GM18502 (cell line): Measurements from ENCODE around the gene OTUD3.
"Not testable (repeated sequence)": the region's sequence is repeated elsewhere in the genome, so short reads cannot be mapped to it uniquely, and the experiment has no call there.

Experiments
- ATAC-seq: cut with Tn5 transposase; IDR thresholded peaks from one replicate; pipeline ENCODE4 v1.9.1; 2021; ENCODE audit warnings: mild to moderate bottlenecking; ENCODE audit not compliant: unreplicated experiment, poor library complexity

Gene OTUD3

GRCh38 chr1:19882111-19883071 lies at the start of gene OTUD3:
TSS of gene OTUD3 (plus strand) at chr1:19882395. CDS start at chr1:19882514, 119 bp downstream.
- ATAC-seq, result peak; percentile 91

- no peak for ATAC-seq
Measured at GRCh38 chr1:19835578-19835977, 46.6 kb upstream of the OTUD3 start.

GRCh38 chr1:19837866-19838265 lies 44.3 kb upstream of the OTUD3 start:
- ATAC-seq, result no peak

- ATAC-seq, result no peak
Measured at GRCh38 chr1:19840228-19840627, 42.0 kb upstream of the OTUD3 start.

GRCh38 chr1:19844731-19845495 lies 37.3 kb upstream of the OTUD3 start:
- ATAC-seq, result no peak

GRCh38 chr1:19845555-19845954 lies 36.6 kb upstream of the OTUD3 start:
- ATAC-seq, result no peak

GRCh38 chr1:19846338-19846737 lies 35.9 kb upstream of the OTUD3 start:
- no peak for ATAC-seq

GRCh38 chr1:19847334-19847733 lies 34.9 kb upstream of the OTUD3 start:
- not testable (repeated sequence) for ATAC-seq

- not testable (repeated sequence) for ATAC-seq
Measured at GRCh38 chr1:19849307-19849706, 32.9 kb upstream of the OTUD3 start.

GRCh38 chr1:19850214-19850613 lies 32.0 kb upstream of the OTUD3 start:
- no peak for ATAC-seq

- ATAC-seq, result no peak
Measured at GRCh38 chr1:19852036-19852435, 30.2 kb upstream of the OTUD3 start.

- ATAC-seq, result no peak
Measured at GRCh38 chr1:19854866-19855265, 27.3 kb upstream of the OTUD3 start.

GRCh38 chr1:19858893-19859292 lies 23.3 kb upstream of the OTUD3 start:
- no peak for ATAC-seq

GRCh38 chr1:19859876-19860275 lies 22.3 kb upstream of the OTUD3 start:
- ATAC-seq, result no peak

GRCh38 chr1:19860418-19860817 lies 21.8 kb upstream of the OTUD3 start:
- no peak for ATAC-seq

GRCh38 chr1:19861034-19861433 lies 21.2 kb upstream of the OTUD3 start:
- no peak for ATAC-seq

- ATAC-seq, result no peak
Measured at GRCh38 chr1:19861842-19862530, 20.2 kb upstream of the OTUD3 start.

- ATAC-seq, result no peak
Measured at GRCh38 chr1:19862944-19863343, 19.3 kb upstream of the OTUD3 start.

GRCh38 chr1:19864570-19865160 lies 17.5 kb upstream of the OTUD3 start:
- no peak for ATAC-seq

GRCh38 chr1:19866029-19866428 lies 16.2 kb upstream of the OTUD3 start:
- no peak for ATAC-seq
